GM12872 (cell line): Measurements from ENCODE around the gene HOXA7.

ENCODE experiments used
- CTCF ChIP-seq: IDR thresholded peaks from 3 replicates; pipeline ENCODE4 v1.5.1; 2011; ENCODE audit warnings: low read depth, mild to moderate bottlenecking, low read length, moderate library complexity; ENCODE audit not compliant: insufficient read depth

HOXA7 gene

GRCh38 chr7:27133409-27134231 is 22.9 kb downstream of the HOXA7 start:
- no peak for TF ChIP-seq CTCF

DNA sequence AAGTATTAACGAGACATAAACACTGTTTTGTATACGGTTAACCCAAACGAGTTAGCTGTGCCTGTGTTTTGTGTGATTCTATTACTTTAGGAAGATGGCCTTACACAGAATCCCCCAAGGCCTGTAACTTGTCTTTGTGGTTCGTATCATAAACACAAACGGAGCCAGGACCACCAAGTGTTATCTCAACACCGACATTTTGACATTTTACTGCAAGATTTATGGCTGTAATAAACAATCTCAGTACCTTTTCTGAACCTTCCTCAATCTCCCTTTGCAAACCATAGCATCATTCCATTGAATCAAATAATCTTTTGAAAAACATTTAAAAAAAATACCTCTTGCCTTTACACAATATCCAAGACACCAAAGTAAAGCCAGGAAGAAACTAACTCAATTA is 23.5 kb downstream of the HOXA7 start:
- TF ChIP-seq CTCF = no peak

DNA sequence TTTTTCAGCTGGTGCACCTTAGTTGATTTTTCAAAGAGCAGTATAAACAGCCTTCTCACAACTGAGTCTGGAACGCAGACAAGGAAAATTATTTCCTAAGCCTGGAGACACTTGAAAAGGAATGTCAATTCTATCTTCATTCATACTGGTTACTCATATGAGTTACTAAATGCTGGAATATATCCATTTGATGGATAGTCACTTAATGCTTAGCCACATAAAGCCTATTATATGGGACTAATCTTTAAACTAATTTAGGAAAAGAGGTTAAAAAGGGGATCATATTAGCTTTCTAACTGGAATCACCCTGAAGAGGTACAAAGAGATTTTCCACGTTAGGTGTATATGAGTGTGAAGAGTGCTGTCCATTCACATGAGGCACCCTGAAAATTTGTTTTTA is 24.3 kb downstream of the HOXA7 start:
- no peak for TF ChIP-seq CTCF

DNA sequence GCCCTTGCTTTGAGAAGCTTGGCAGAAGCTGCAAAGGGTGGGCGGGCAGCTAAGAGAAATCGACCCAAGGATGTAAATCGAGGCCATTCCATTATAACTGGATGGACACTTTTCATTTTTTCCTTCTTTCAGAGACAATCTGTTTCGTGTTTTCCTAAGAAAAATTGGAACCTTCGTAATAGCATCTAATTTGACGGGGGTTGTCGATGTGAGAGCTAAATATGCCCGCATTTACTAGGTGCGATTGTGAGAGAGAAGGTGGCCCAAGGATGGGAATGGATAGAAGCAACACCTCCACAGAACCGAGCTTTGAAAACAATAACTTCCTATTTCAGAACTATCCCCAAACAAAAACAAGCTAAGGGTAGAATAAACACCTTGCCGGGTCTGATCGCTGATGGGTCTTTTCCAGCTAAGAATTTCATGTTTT is 25.1 kb downstream of the HOXA7 start:
- no peak for TF ChIP-seq CTCF

DNA sequence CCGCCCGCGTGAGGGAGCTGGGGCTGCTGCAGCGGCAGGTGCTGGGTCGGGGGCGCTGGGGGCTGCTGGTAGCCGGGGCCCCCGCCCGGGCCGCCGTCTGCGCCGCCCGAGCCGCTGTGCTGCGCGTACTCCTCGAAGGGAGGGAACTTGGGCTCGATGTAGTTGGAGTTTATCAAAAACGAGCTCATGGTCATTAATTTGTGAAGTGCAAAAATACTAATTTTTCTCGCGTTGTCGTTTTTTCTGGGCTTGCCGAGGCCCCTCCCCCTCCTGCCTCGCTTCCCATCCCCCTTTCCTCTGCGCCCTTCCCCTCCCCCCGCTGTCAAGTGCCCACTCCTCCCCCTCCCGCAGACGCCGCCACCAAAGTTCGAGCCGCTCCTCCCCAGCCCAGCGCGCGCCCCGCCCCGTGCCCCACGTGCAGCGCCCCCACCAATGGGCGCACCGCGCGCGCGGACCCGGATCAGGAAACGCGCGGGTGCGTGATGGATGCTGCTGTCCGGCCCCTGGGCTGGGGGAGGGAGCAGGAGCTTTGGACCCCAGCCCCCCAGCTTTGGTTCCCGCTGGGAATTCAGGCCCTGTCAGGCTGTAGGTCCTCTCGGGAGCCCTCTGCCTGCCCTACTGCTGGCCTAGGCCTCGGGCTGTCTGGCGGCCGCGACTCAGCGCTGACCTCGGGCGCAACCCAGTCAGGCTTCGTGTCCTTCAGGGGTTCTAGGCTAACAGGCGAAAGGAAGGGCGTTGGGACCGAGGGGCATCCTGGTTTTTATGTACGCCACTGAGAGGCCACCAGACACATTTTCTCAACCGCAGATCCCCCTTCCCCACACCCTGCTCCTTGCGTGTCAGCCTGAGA is 25.7 kb downstream of the HOXA7 start, which contains the start of gene HOXA4:
HOXA4 (minus strand) TSS at position 218 of the 850 bp plus-strand sequence; CDS start at position 194, 24 bp downstream.
- TF ChIP-seq CTCF = no peak

GRCh38 chr7:27129729-27130539 is 26.5 kb downstream of the HOXA7 start:
- no peak for TF ChIP-seq CTCF
